Measurements from ENCODE around the gene KCNQ1OT1. TPM values are rescaled to one million over a fixed set of nuclear protein-coding genes. Genes with fewer than 3 reads are reported as not detected.

Gene KCNQ1OT1
- total RNA-seq, 2 donors from 2014 or later, result 5.2 to 6.9 TPM

- no peak overlapping the region for H3K27ac Mint-ChIP-seq
Measured at GRCh38 chr11:2701230-2701629, 1.4 kb upstream of the KCNQ1OT1 start.

DNA sequence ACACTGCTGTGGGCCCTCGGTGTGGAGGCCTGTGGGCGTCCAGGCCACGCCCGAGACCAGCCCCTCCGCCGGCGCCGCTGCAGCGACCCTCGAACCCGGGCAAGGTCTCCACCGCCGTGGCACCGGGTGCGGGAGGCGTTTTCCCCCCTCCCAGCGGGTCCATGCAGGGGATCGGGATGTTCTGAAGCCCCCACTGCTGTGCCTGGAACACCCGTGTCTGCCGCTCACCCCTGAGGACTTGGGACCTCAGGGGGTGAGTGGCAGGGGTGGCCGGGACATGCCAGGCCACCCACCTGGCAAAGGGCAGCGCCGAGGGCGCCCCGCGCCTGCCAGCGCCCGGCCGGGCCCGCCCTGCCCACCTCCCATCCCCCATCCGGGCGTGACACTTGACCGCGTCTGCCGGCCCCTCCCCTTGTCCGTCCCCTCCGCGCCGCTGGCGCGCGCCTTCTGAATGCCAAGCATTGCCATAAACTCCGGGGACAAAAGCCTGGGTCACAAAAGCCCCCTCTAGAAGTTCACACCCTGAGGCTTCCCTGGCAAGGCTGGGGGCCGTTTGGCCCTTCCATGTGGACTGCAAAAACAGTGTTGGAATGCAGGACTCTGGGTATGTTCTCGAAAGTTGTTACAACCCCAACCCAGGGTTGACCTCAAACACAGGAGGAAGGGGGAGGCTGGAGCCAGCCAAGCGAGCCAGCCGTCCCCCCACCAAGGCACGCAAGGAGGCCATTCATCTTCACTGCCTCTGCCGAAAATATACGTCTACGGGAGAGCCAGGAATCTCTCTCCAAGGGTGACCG is 819 bp upstream of the KCNQ1OT1 start:
- peak overlapping the region; percentile 51 for H3K27ac ChIP-seq (ENCODE audit: low read depth, low read length)
- WGBS, 2 experiments (ENCODE audit: insufficient coverage in 1 of 2, insufficient read length in 1 of 2), result 47 to 52% methylated on average over 22 to 52 of the region's 52 CpGs
- Mint-ChIP-seq H3K27ac (no peak overlapping the region), H3K27me3 (ENCODE audit: insufficient read depth) (peaks cover 37% of the 10 kb centered on the region), H3K36me3 (ENCODE audit: low read depth) (peaks cover 4% of the 10 kb centered on the region), H3K9me3 (peaks cover 13% of the 10 kb centered on the region), H3K4me1 (peaks cover 53% of the 10 kb centered on the region), H3K4me3 (peak overlapping the region; percentile 87)
- no peak for TF ChIP-seq CTCF (conservative IDR thresholded peaks at IDR 0.05)
- H3K36me3 ChIP-seq (ENCODE audit: control insufficient read depth, insufficient read depth, low read length), result no peaks in the 10 kb centered on the region
- peaks cover 12% of the 10 kb centered on the region for H3K4me1 ChIP-seq (ENCODE audit: control insufficient read depth, insufficient read depth, low read length)
- H3K27me3 ChIP-seq (ENCODE audit: control insufficient read depth, insufficient read depth, low read length, poor library complexity, severe bottlenecking), result no peaks in the 10 kb centered on the region
- no peaks in the 10 kb centered on the region for H3K9me3 ChIP-seq (ENCODE audit: control insufficient read depth, low read length)
- peak overlapping the region; percentile 28 for H3K9ac ChIP-seq (ENCODE audit: extremely low read depth, low read length, poor library complexity, severe bottlenecking)
- peak; percentile 85 for DNase-seq
- H3K4me3 ChIP-seq (ENCODE audit: low read length), result peak overlapping the region; percentile 76

More at GRCh38 chr11:2701230-2701629, 1.4 kb upstream of the KCNQ1OT1 start:
- Mint-ChIP-seq H3K4me1 (peaks cover 49% of the 10 kb centered on the region), H3K36me3 (ENCODE audit: low read depth) (peaks cover 3% of the 10 kb centered on the region), H3K4me3 (peak overlapping the region; percentile 87), H3K9me3 (peaks cover 19% of the 10 kb centered on the region), H3K27me3 (ENCODE audit: insufficient read depth) (peaks cover 42% of the 10 kb centered on the region)
- Histone ChIP-seq H3K4me3 (ENCODE audit: low read length) (no peak overlapping the region), H3K4me1 (ENCODE audit: control insufficient read depth, insufficient read depth, low read length) (peaks cover 12% of the 10 kb centered on the region), H3K27ac (ENCODE audit: low read depth, low read length) (peak overlapping the region; percentile 40), H3K27me3 (ENCODE audit: control insufficient read depth, insufficient read depth, low read length, poor library complexity, severe bottlenecking) (no peaks in the 10 kb centered on the region), H3K36me3 (ENCODE audit: control insufficient read depth, insufficient read depth, low read length) (no peaks in the 10 kb centered on the region), H3K9me3 (ENCODE audit: control insufficient read depth, low read length) (peaks cover 3% of the 10 kb centered on the region), H3K9ac (ENCODE audit: extremely low read depth, low read length, poor library complexity, severe bottlenecking) (no peak overlapping the region)
- 60 to 80% methylated on average over 1 to 7 of the region's 7 CpGs for WGBS, 2 experiments (ENCODE audit: insufficient coverage in 1 of 2, insufficient read length in 1 of 2)
- TF ChIP-seq CTCF (conservative IDR thresholded peaks at IDR 0.05), result no peak
- DNase-seq, result no peak

- no peak for TF ChIP-seq CTCF (conservative IDR thresholded peaks at IDR 0.05)
- H3K27ac Mint-ChIP-seq, result peak overlapping the region; percentile 85
- H3K9ac ChIP-seq (ENCODE audit: extremely low read depth, low read length, poor library complexity, severe bottlenecking), result peak overlapping the region; percentile 73
- 42 to 46% methylated on average over 8 to 31 of the region's 31 CpGs for WGBS, 2 experiments (ENCODE audit: insufficient coverage in 1 of 2, insufficient read length in 1 of 2)
- peaks cover 61% of the 10 kb centered on the region for H3K4me1 Mint-ChIP-seq
- H3K36me3 Mint-ChIP-seq (ENCODE audit: low read depth), result peaks cover 8% of the 10 kb centered on the region
- peaks cover 27% of the 10 kb centered on the region for H3K27me3 Mint-ChIP-seq (ENCODE audit: insufficient read depth)
- H3K27me3 ChIP-seq (ENCODE audit: control insufficient read depth, insufficient read depth, low read length, poor library complexity, severe bottlenecking), result no peaks in the 10 kb centered on the region
- H3K4me1 ChIP-seq (ENCODE audit: control insufficient read depth, insufficient read depth, low read length), result peaks cover 12% of the 10 kb centered on the region
- H3K9me3 ChIP-seq (ENCODE audit: control insufficient read depth, low read length), result no peaks in the 10 kb centered on the region
- no peaks in the 10 kb centered on the region for H3K36me3 ChIP-seq (ENCODE audit: control insufficient read depth, insufficient read depth, low read length)
- H3K4me3 Mint-ChIP-seq, result peak overlapping the region; percentile 87
- no peak overlapping the region for H3K27ac ChIP-seq (ENCODE audit: low read depth, low read length)
- H3K9me3 Mint-ChIP-seq, result peaks cover 12% of the 10 kb centered on the region
- peak overlapping the region; percentile 90 for H3K4me3 ChIP-seq (ENCODE audit: low read length)
- DNase-seq, result no peak
Measured at GRCh38 chr11:2699185-2699530, 636 bp downstream of the KCNQ1OT1 start.

Data from endodermal cell (in vitro differentiated cells).